ENCODE results near the gene TMPRSS9.

GRCh38 chr19:2381148-2381820 lies 21.2 kb downstream of the TMPRSS9 start:
- no peak for TF ChIP-seq CTCF (IDR thresholded peaks at IDR 0.05; ENCODE audit: poor library complexity, severe bottlenecking)
- no peak for TF ChIP-seq EP300 (conservative IDR thresholded peaks at IDR 0.05; ENCODE audit: poor library complexity, severe bottlenecking)
- no peak for TF ChIP-seq POLR2AphosphoS5 (IDR thresholded peaks at IDR 0.05)
- no peak for TF ChIP-seq EZH2 (IDR thresholded peaks at IDR 0.05; ENCODE audit: borderline replicate concordance, insufficient read depth, low read length, poor library complexity, severe bottlenecking)

All from neural cell (in vitro differentiated cells).